IMR-90 (cell line): Measurements from ENCODE around the gene OR7A5. TPM values are rescaled to one million over a fixed set of nuclear protein-coding genes. Genes with fewer than 3 reads are reported as not detected.

ENCODE experiments used
- ATAC-seq: fragments of 200-7000 bp; cut with Tn5 transposase; 2 replicates; pipeline ENCODE4 v1.9.1; 2020; ENCODE audit warnings: low read depth, mild to moderate bottlenecking, moderate library complexity
- BruUV-seq: library from RNA; stranded (reverse); fragments of 400-500 nt; replicated peaks from 2 replicates; lab custom pipeline; 2021; lab: Mats Ljungman, UMichigan
- CTCF ChIA-PET: fragments of 300-600 bp; formaldehyde crosslinking; extraction: SDS; loops from one replicate; lab custom pipeline; 2021; ENCODE audit warnings: antibody characterized with exemption; lab: Yijun Ruan, JAX
- POLR2A ChIA-PET: fragments of 300-600 bp; sonication (Branson Sonifier 250); formaldehyde crosslinking; loops from one replicate; lab custom pipeline; 2022; ENCODE audit warnings: antibody characterized with exemption; ENCODE audit not compliant: unreplicated experiment; lab: Charles Lee
- DNase-seq: peaks from one replicate; pipeline ENCODE4 v3.0.0; 2013
- H2AFZ ChIP-seq: replicated peaks from 2 replicates; pipeline ENCODE3; 2013; ENCODE audit warnings: low read length, mild to moderate bottlenecking; ENCODE audit not compliant: poor library complexity
- H2AK5ac ChIP-seq: 2 replicates; pipeline ENCODE4 v1.6.1; 2013; ENCODE audit warnings: low read depth, low read length, inconsistent platforms
- H2AK9ac ChIP-seq: replicated peaks from 2 replicates; pipeline ENCODE3; 2013; ENCODE audit warnings: mild to moderate bottlenecking, low read depth, low read length, moderate library complexity; ENCODE audit not compliant: poor library complexity
- H2BK120ac ChIP-seq: 2 replicates; pipeline ENCODE4 v1.6.1; 2013; ENCODE audit warnings: low read depth, low read length, inconsistent platforms
- H2BK15ac ChIP-seq: 3 replicates; pipeline ENCODE4 v1.6.1; 2013; ENCODE audit warnings: low read depth, low read length, inconsistent platforms
- H2BK20ac ChIP-seq: 2 replicates; pipeline ENCODE4 v1.6.1; 2013; ENCODE audit warnings: low read depth, mild to moderate bottlenecking, inconsistent platforms, low read length, moderate library complexity
- H2BK5ac ChIP-seq: 2 replicates; pipeline ENCODE4 v1.6.1; 2013; ENCODE audit warnings: mild to moderate bottlenecking, low read depth, low read length, inconsistent platforms; ENCODE audit not compliant: poor library complexity, severe bottlenecking
- H3K14ac ChIP-seq: replicated peaks from 2 replicates; pipeline ENCODE4 v1.6.1; 2013; ENCODE audit warnings: low read depth, low read length, inconsistent platforms
- H3K18ac ChIP-seq: 2 replicates; pipeline ENCODE4 v1.6.1; 2013; ENCODE audit warnings: low read depth, low read length, control low read depth
- H3K23ac ChIP-seq: 2 replicates; pipeline ENCODE4 v1.6.1; 2013; ENCODE audit warnings: low read depth, low read length, inconsistent platforms
- H3K27ac ChIP-seq: 2 replicates; pipeline ENCODE4 v1.5.1; 2013; ENCODE audit warnings: mild to moderate bottlenecking, control low read depth, low read length; ENCODE audit not compliant: insufficient read depth
- H3K27me3 ChIP-seq: 2 replicates; pipeline ENCODE4 v1.6.1; 2013; ENCODE audit warnings: low read length; ENCODE audit not compliant: control insufficient read depth, insufficient read depth
- H3K36me3 ChIP-seq: 2 replicates; pipeline ENCODE4 v1.6.1; 2013; ENCODE audit warnings: low read length, mixed read lengths; ENCODE audit not compliant: control insufficient read depth, insufficient read depth
- H3K4ac ChIP-seq: 2 replicates; pipeline ENCODE4 v1.6.1; 2013; ENCODE audit warnings: low read depth, low read length, inconsistent platforms
- H3K4me1 ChIP-seq: 2 replicates; pipeline ENCODE4 v1.6.1; 2013; ENCODE audit warnings: low read length, mixed read lengths; ENCODE audit not compliant: control insufficient read depth, insufficient read depth
- H3K4me2 ChIP-seq: 2 replicates; pipeline ENCODE4 v1.6.1; 2013; ENCODE audit warnings: low read depth, mild to moderate bottlenecking, control low read depth, low read length, moderate library complexity
- H3K4me3 ChIP-seq: 2 replicates; pipeline ENCODE4 v1.5.1; 2013; ENCODE audit warnings: low read depth, mild to moderate bottlenecking, control low read depth, low read length, moderate library complexity; ENCODE audit not compliant: insufficient read depth
- H3K56ac ChIP-seq: 2 replicates; pipeline ENCODE4 v1.6.1; 2013; ENCODE audit warnings: low read length, inconsistent platforms; ENCODE audit not compliant: insufficient read depth; ENCODE audit errors: extremely low read depth
- H3K79me1 ChIP-seq, 2 experiments: 2 replicates each; pipeline ENCODE4 v1.6.1; 2013; ENCODE audit warnings: low read length in 2 of 2, inconsistent platforms in 1 of 2, low read depth in 1 of 2
- H3K9ac ChIP-seq: 2 replicates; pipeline ENCODE4 v1.6.1; 2013; ENCODE audit warnings: low read depth, low read length, control low read depth
- H3K9me1 ChIP-seq: 2 replicates; pipeline ENCODE4 v1.6.1; 2013; ENCODE audit warnings: low read length, inconsistent platforms; ENCODE audit not compliant: insufficient read depth
- H3K9me3 ChIP-seq: 2 replicates; pipeline ENCODE4 v1.6.1; 2013; ENCODE audit warnings: low read length; ENCODE audit not compliant: control insufficient read depth, insufficient read depth
- H4K20me1 ChIP-seq: 2 replicates; pipeline ENCODE4 v1.6.1; 2013; ENCODE audit warnings: low read length, inconsistent platforms; ENCODE audit not compliant: insufficient read depth
- H4K5ac ChIP-seq: 2 replicates; pipeline ENCODE4 v1.6.1; 2013; ENCODE audit warnings: mild to moderate bottlenecking, low read depth, low read length, control low read depth
- H4K8ac ChIP-seq, 2 experiments: 2 replicates each; pipeline ENCODE4 v1.6.1; 2013; ENCODE audit warnings: low read depth in 2 of 2, low read length in 2 of 2, control low read depth in 1 of 2, inconsistent platforms in 1 of 2
- H4K91ac ChIP-seq: 2 replicates; pipeline ENCODE4 v1.6.1; 2013; ENCODE audit warnings: low read depth, low read length, inconsistent platforms; ENCODE audit not compliant: insufficient read depth
- BHLHE40 ChIP-seq: fragments of 150-350 bp; IDR thresholded peaks from 2 replicates; pipeline ENCODE4 v1.6.1; 2016; ENCODE audit warnings: mild to moderate bottlenecking, low read depth, low read length
- CEBPB ChIP-seq: IDR thresholded peaks from 2 replicates; pipeline ENCODE4 v1.6.1; 2012; ENCODE audit warnings: low read depth, low read length, improper control_type of control experiment
- CHD1 ChIP-seq: IDR thresholded peaks from 2 replicates; pipeline ENCODE4 v1.6.1; 2012; ENCODE audit warnings: low read depth, low read length, improper control_type of control experiment
- CTCF ChIP-seq: conservative IDR thresholded peaks from 2 replicates; pipeline ENCODE4 v1.5.1; 2012; ENCODE audit warnings: mild to moderate bottlenecking, low read depth, low read length, improper control_type of control experiment
- ELK1 ChIP-seq: fragments of 150-350 bp; IDR thresholded peaks from 2 replicates; pipeline ENCODE4 v1.6.1; 2016; ENCODE audit warnings: low read depth, mild to moderate bottlenecking, low read length, moderate library complexity, borderline replicate concordance
- FOS ChIP-seq: fragments of 150-350 bp; IDR thresholded peaks from 2 replicates; pipeline ENCODE4 v1.6.1; 2016; ENCODE audit warnings: low read depth, low read length
- MAFK ChIP-seq: IDR thresholded peaks from 2 replicates; pipeline ENCODE4 v1.6.1; 2012; ENCODE audit warnings: low read depth, low read length, improper control_type of control experiment
- MAZ ChIP-seq: IDR thresholded peaks from 2 replicates; pipeline ENCODE4 v1.6.1; 2012; ENCODE audit warnings: low read depth, mild to moderate bottlenecking, low read length, improper control_type of control experiment, moderate library complexity, borderline replicate concordance
- MXI1 ChIP-seq: IDR thresholded peaks from 2 replicates; pipeline ENCODE4 v1.6.1; 2012; ENCODE audit warnings: low read depth, mild to moderate bottlenecking, low read length, moderate library complexity, borderline replicate concordance
- NFE2L2 ChIP-seq: fragments of 150-350 bp; IDR thresholded peaks from 2 replicates; pipeline ENCODE4 v1.6.1; 2016; ENCODE audit warnings: low read depth, mild to moderate bottlenecking, low read length
- POLR2A ChIP-seq: IDR thresholded peaks from 2 replicates; pipeline ENCODE4 v1.6.1; 2012; ENCODE audit warnings: mild to moderate bottlenecking, low read depth, low read length
- RAD21 ChIP-seq: IDR thresholded peaks from 2 replicates; pipeline ENCODE4 v1.6.1; 2012; ENCODE audit warnings: low read length, improper control_type of control experiment
- RCOR1 ChIP-seq: IDR thresholded peaks from 2 replicates; pipeline ENCODE4 v1.6.1; 2012; ENCODE audit warnings: mild to moderate bottlenecking, low read length, improper control_type of control experiment; ENCODE audit not compliant: insufficient replicate concordance
- RFX5 ChIP-seq: IDR thresholded peaks from 2 replicates; pipeline ENCODE4 v1.8.0; 2012; ENCODE audit warnings: low read depth, mild to moderate bottlenecking, low read length, moderate library complexity
- SMC3 ChIP-seq: fragments of 150-350 bp; IDR thresholded peaks from 2 replicates; pipeline ENCODE4 v1.6.1; 2016; ENCODE audit warnings: low read depth, mild to moderate bottlenecking, antibody characterized with exemption, low read length, moderate library complexity
- USF2 ChIP-seq: fragments of 150-350 bp; IDR thresholded peaks from 2 replicates; pipeline ENCODE4 v1.6.1; 2017; ENCODE audit warnings: mild to moderate bottlenecking, antibody characterized with exemption, low read length, low read depth
- WGBS, 2 experiments: methylation state at CpG; one replicate each; pipeline versions ENCODE4 v1.1.5 to v1.1.7; 2013; ENCODE audit warnings: missing lambda C conversion rate in 2 of 2; ENCODE audit not compliant: insufficient read length in 1 of 2; ENCODE audit errors: extremely low coverage in 2 of 2; 5-methylcytosine and 5-hydroxymethylcytosine counted together
- dilution Hi-C: fragments of 300-500 bp; cut with HindIII; formaldehyde crosslinking; loops from one replicate; pipeline ENCODE4 v1.14.3; 2018; ENCODE audit warnings: low sequenced_read_pairs; ENCODE audit not compliant: unreplicated experiment
- in situ Hi-C: fragments of 300-500 bp; cut with MboI; formaldehyde crosslinking; loops from 3 replicates; pipeline ENCODE4 v1.14.3; 2019; ENCODE audit warnings: low sequenced_read_pairs, inconsistent platforms, mixed read lengths
- intact Hi-C: fragments of 100-400 bp; cut with micrococcal nuclease; formaldehyde crosslinking; loops from 2 replicates; pipeline ENCODE4 v1.10.0; 2022
- polyA plus RNA-seq, 3 experiments: library from polyadenylated mRNA; depleted of rRNA; stranded (reverse); fragments of >200 nt; gene quantifications; 2 replicates each; pipeline ENCODE4 v1.2.3, GENCODE V29; 2012; ENCODE audit warnings: low replicate concordance in 1 of 3
- total RNA-seq: library from RNA; depleted of rRNA; stranded (reverse); fragments of >200 nt; gene quantifications from 2 replicates; pipeline ENCODE4 v1.2.3, GENCODE V29; 2012

OR7A5 gene
- total and polyA plus RNA-seq, 2 of the 4 experiments (the other 2 are of a cell fraction), result not detected

GRCh38 chr19:14830702-14831101 lies 4.3 kb downstream of the OR7A5 start:
- ATAC-seq (no peak), DNase-seq (no peak)
- Histone ChIP-seq H4K91ac (no peak overlapping the region), H3K4me2 (no peak overlapping the region), H3K9me1 (no peaks in the 10 kb centered on the region), H2BK120ac (no peak overlapping the region), H4K8ac (no peak overlapping the region), H3K56ac (no peak overlapping the region), H2AK9ac (no peak overlapping the region), H2AK5ac (no peak overlapping the region), H3K79me1 (no peaks in the 10 kb centered on the region), H3K4me3 (no peak overlapping the region), H2BK15ac (no peak overlapping the region), H2AFZ (no peak overlapping the region), H3K4ac (no peak overlapping the region), H4K5ac (no peak overlapping the region), H3K9me3 (peaks cover 4% of the 10 kb centered on the region; the same call in 1 of the 2 replicates), H3K14ac (no peak overlapping the region), H3K36me3 (no peaks in the 10 kb centered on the region), H3K9ac (no peak overlapping the region), H4K20me1 (no peaks in the 10 kb centered on the region), H2BK5ac (no peak overlapping the region), H3K27ac (no peak overlapping the region), H3K18ac (no peak overlapping the region), H3K27me3 (no peaks in the 10 kb centered on the region), H3K4me1 (no peaks in the 10 kb centered on the region), H2BK20ac (no peak overlapping the region), H3K23ac (no peak overlapping the region)
- in situ Hi-C loops (no loop called here), dilution Hi-C loops (no loop called here), intact Hi-C loops (no loop called here)
- 20% methylated on average over 2 of the region's 4 CpGs; no CpG with 5 or more reads in 1 of the 2 experiments for WGBS, 2 experiments
- CTCF ChIA-PET, result no interaction called here
- POLR2A ChIA-PET, result no interaction called here
- TF ChIP-seq MAFK (no peak), RAD21 (no peak), CTCF (no peak), RCOR1 (no peak), CEBPB (no peak), RFX5 (no peak), ELK1 (no peak), BHLHE40 (no peak), SMC3 (no peak), MXI1 (no peak), MAZ (no peak), USF2 (no peak), NFE2L2 (no peak), POLR2A (no peak), CHD1 (no peak), FOS (no peak)
- BruUV-seq, result no TSS peak
